B cell (primary cell): Measurements from ENCODE around the gene CAV2. TPM values are rescaled to one million over a fixed set of nuclear protein-coding genes. Genes with fewer than 3 reads are reported as not detected.

ENCODE experiments used
- ATAC-seq: fragments of 200-7000 bp; cut with Tn5 transposase; one replicate; pipeline ENCODE4 v1.10.0; 2021; ENCODE audit warnings: low read depth, mild to moderate bottlenecking, moderate number of reproducible peaks, moderate library complexity
- CTCF ChIA-PET: fragments of 350-600 bp; sonication (Branson Sonifier 250); formaldehyde crosslinking; loops from one replicate; lab custom pipeline; 2021; ENCODE audit warnings: antibody characterized with exemption, inconsistent platforms; lab: Charles Lee
- POLR2A ChIA-PET: fragments of 350-600 bp; sonication (Branson Sonifier 250); formaldehyde crosslinking; loops from one replicate; lab custom pipeline; 2021; ENCODE audit warnings: antibody characterized with exemption; lab: Charles Lee
- DNase-seq: peaks from one replicate; pipeline ENCODE4 v3.0.0; 2013
- H2AFZ ChIP-seq: 2 replicates; pipeline ENCODE4 v1.6.1; 2012; ENCODE audit warnings: mild to moderate bottlenecking, low read depth, low read length; ENCODE audit not compliant: insufficient read depth, poor library complexity, severe bottlenecking
- H3K27ac ChIP-seq, 2 donors: 1 replicate in 1 of 2; 2 replicates in 1 of 2; pipeline ENCODE4 v1.5.1; 2012 to 2013; ENCODE audit warnings: low read length in 2 of 2, mild to moderate bottlenecking in 2 of 2, moderate library complexity in 1 of 2
- H3K27me3 ChIP-seq, 4 experiments: fragments of 200-600 bp in 1 of 4; sonication (generic) in 1 of 4; replicated peaks in 1 of 4; 1 replicate in 2 of 4; 2 replicates in 2 of 4; pipeline versions ENCODE4 v1.6.1 to v1.7.0; 2013 to 2016; ENCODE audit warnings: low read length in 3 of 4, mild to moderate bottlenecking in 2 of 4, mixed read lengths in 1 of 4, moderate library complexity in 1 of 4; ENCODE audit not compliant: insufficient read depth in 4 of 4, control insufficient read depth in 3 of 4; ENCODE audit errors: control extremely low read depth in 1 of 4
- H3K36me3 ChIP-seq, 2 experiments: replicated peaks in 1 of 2; 1 replicate in 1 of 2; 2 replicates in 1 of 2; pipeline versions ENCODE4 v1.6.1 to v1.7.1; 2013; ENCODE audit warnings: low read length in 1 of 2; ENCODE audit not compliant: insufficient read depth in 2 of 2, control insufficient read depth in 1 of 2; ENCODE audit errors: control extremely low read depth in 1 of 2, extremely low read depth in 1 of 2
- H3K4me1 ChIP-seq, 2 donors: fragments of 200-600 bp in 1 of 2; sonication (generic) in 1 of 2; 1 replicate in 1 of 2; 2 replicates in 1 of 2; pipeline versions ENCODE4 v1.5.1 to v1.6.1; 2013 to 2017; ENCODE audit warnings: low read length in 2 of 2; ENCODE audit not compliant: control insufficient read depth in 2 of 2, insufficient read depth in 2 of 2
- H3K4me2 ChIP-seq: replicated peaks from 2 replicates; pipeline ENCODE3; 2012; ENCODE audit warnings: mild to moderate bottlenecking, low read depth, low read length; ENCODE audit not compliant: poor library complexity, severe bottlenecking
- H3K4me3 ChIP-seq, 5 experiments: fragments of 200-600 bp in 1 of 5; sonication (generic) in 1 of 5; 1 replicate in 3 of 5; 2 replicates in 2 of 5; pipeline versions ENCODE4 v1.5.1 to v1.7.0; 2011 to 2016; ENCODE audit warnings: low read length in 4 of 5, mild to moderate bottlenecking in 4 of 5, low read depth in 2 of 5, control low read depth in 1 of 5, moderate library complexity in 1 of 5; ENCODE audit not compliant: insufficient read depth in 1 of 5; ENCODE audit errors: control extremely low read depth in 1 of 5, extremely low read depth in 1 of 5
- H3K79me2 ChIP-seq: fragments of 200-600 bp; sonication (generic); one replicate; pipeline ENCODE4 v1.6.0; 2016; ENCODE audit warnings: low read length; ENCODE audit not compliant: control insufficient read depth, insufficient read depth
- H3K9ac ChIP-seq: fragments of 200-600 bp; sonication (generic); 2 replicates; pipeline ENCODE4 v1.6.1; 2017; ENCODE audit warnings: mild to moderate bottlenecking, low read length, moderate library complexity
- H3K9me3 ChIP-seq, 3 donors: one replicate each; pipeline versions ENCODE4 v1.6.1 to v1.7.1; 2013; ENCODE audit warnings: low read length in 2 of 3; ENCODE audit not compliant: control insufficient read depth in 2 of 3, insufficient read depth in 1 of 3; ENCODE audit errors: control extremely low read depth in 1 of 3
- H4K20me1 ChIP-seq: 2 replicates; pipeline ENCODE4 v1.6.0; 2012; ENCODE audit warnings: mild to moderate bottlenecking, low read length; ENCODE audit not compliant: insufficient read depth, control insufficient read depth, poor library complexity, severe bottlenecking
- H3K27ac Mint-ChIP-seq: one replicate; pipeline ENCODE4 v1.8.0; 2021; ENCODE audit warnings: mixed read lengths
- H3K27me3 Mint-ChIP-seq: one replicate; pipeline ENCODE4 v1.8.0; 2021; ENCODE audit warnings: mixed read lengths
- H3K4me1 Mint-ChIP-seq: one replicate; pipeline ENCODE4 v1.8.0; 2021; ENCODE audit warnings: mixed read lengths
- H3K4me3 Mint-ChIP-seq: one replicate; pipeline ENCODE4 v1.8.0; 2021; ENCODE audit warnings: mixed read lengths
- H3K9me3 Mint-ChIP-seq: one replicate; pipeline ENCODE4 v1.8.0; 2022; ENCODE audit warnings: mixed read lengths; ENCODE audit not compliant: insufficient read depth
- CTCF ChIP-seq: fragments of 200-600 bp; IDR thresholded peaks from one replicate; pipeline ENCODE4 v1.8.0; 2022; ENCODE audit warnings: antibody characterized with exemption, mild to moderate bottlenecking
- EZH2 ChIP-seq: IDR thresholded peaks from 2 replicates; pipeline ENCODE4 v1.6.1; 2012; ENCODE audit warnings: borderline replicate concordance, low read depth, mild to moderate bottlenecking, moderate library complexity, low read length; ENCODE audit not compliant: insufficient read depth, poor library complexity, severe bottlenecking
- WGBS: methylation state at CpG from one replicate; pipeline ENCODE4 v1.1.5; 2013; ENCODE audit warnings: missing lambda C conversion rate; ENCODE audit not compliant: insufficient coverage; 5-methylcytosine and 5-hydroxymethylcytosine counted together
- intact Hi-C: fragments of 100-400 bp; cut with micrococcal nuclease; formaldehyde crosslinking; loops from one replicate; pipeline ENCODE4 v1.10.0; 2022
- polyA plus RNA-seq: library from polyadenylated mRNA; depleted of rRNA; stranded (reverse); fragments of >200 nt; gene quantifications from 2 replicates; pipeline ENCODE4 v1.2.3, GENCODE V29; 2012
- total RNA-seq, 2 donors: library from RNA; stranded (reverse); fragments of 120-200 nt in 1 of 2; gene quantifications; 1 replicate in 1 of 2; 2 replicates in 1 of 2; pipeline versions ENCODE4 v1.2.3 to v1.2.4, GENCODE V29; 2013 to 2022

The CAV2 gene
- total and polyA plus RNA-seq, 2 donors (not counting 1 experiment from before 2014, with no cell fraction given) = not detected

- Histone ChIP-seq H3K4me3 (no peak overlapping the region), H4K20me1 (no peaks in the 10 kb centered on the region), H3K36me3 (no peaks in the 10 kb centered on the region), H3K9me3 (no peaks in the 10 kb centered on the region), H3K79me2 (no peaks in the 10 kb centered on the region), H3K27ac (no peak overlapping the region), H3K27me3 (peaks cover 0 to 14% (median 2%) of the 10 kb centered on the region in 4 experiments), H3K4me1 (no peaks in the 10 kb centered on the region), H3K9ac (no peak overlapping the region), H3K4me2 (no peak overlapping the region), H2AFZ (no peak overlapping the region)
- H3K4me3 Mint-ChIP-seq = no peak overlapping the region
- H3K9me3 Mint-ChIP-seq = no peaks in the 10 kb centered on the region
- H3K27me3 Mint-ChIP-seq = peaks cover 41% of the 10 kb centered on the region
- TF ChIP-seq EZH2 (no peak), CTCF (no peak)
- POLR2A ChIA-PET = no interaction called here
- intact Hi-C loops = no loop called here
- no peak overlapping the region for H3K27ac Mint-ChIP-seq
- ATAC-seq = no peak
- H3K4me1 Mint-ChIP-seq = no peaks in the 10 kb centered on the region
- DNase-seq = no peak
- CTCF ChIA-PET = no interaction called here
Observed at GRCh38 chr7:116554436-116554835, 54.9 kb downstream of the CAV2 start.

- Histone ChIP-seq H3K36me3 (no peaks in the 10 kb centered on the region), H3K27me3 (peaks cover 0 to 14% (median 2%) of the 10 kb centered on the region in 4 experiments), H3K4me2 (no peak overlapping the region), H3K9ac (no peak overlapping the region), H2AFZ (no peak overlapping the region), H3K27ac (no peak overlapping the region), H3K4me3 (no peak overlapping the region), H3K9me3 (no peaks in the 10 kb centered on the region), H3K79me2 (no peaks in the 10 kb centered on the region), H3K4me1 (no peaks in the 10 kb centered on the region), H4K20me1 (no peaks in the 10 kb centered on the region)
- no peak overlapping the region for H3K4me3 Mint-ChIP-seq
- ChIA-PET CTCF (no interaction called here), POLR2A (no interaction called here)
- H3K27me3 Mint-ChIP-seq = peaks cover 45% of the 10 kb centered on the region
- H3K27ac Mint-ChIP-seq = no peak overlapping the region
- 37% methylated on average over 3 of the region's 4 CpGs for WGBS
- ATAC-seq = no peak
- no peak for DNase-seq
- intact Hi-C loops = no loop called here
- TF ChIP-seq CTCF (no peak), EZH2 (no peak)
- H3K9me3 Mint-ChIP-seq = no peaks in the 10 kb centered on the region
- H3K4me1 Mint-ChIP-seq = no peaks in the 10 kb centered on the region
Observed at GRCh38 chr7:116554911-116555310, 55.4 kb downstream of the CAV2 start.
